ENCODE results near the gene WDR43. TPM values are rescaled to one million over a fixed set of nuclear protein-coding genes. Genes with fewer than 3 reads are reported as not detected.

Gene WDR43
- total RNA-seq, 2 donors from 2014 or later: 75.0 to 110 TPM

DNA sequence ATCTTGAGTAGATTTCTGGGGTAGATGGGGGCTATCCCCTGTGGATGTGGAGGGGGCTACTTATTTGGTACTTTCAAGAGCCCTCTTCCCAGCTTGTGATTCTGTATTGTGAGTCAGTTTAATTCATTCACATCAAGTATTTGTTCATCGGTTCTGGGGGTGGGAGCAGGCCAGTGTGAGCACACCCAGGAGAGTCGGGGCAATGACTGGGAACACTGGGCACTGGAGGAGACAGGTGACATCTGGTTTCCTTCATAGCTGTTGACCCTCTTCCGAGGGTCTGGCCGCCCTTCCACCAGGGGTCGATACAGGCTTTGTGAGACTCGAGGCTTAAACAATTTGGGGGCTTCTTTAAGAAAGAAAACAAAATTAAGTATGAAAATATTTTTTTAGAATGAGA, 84.1 kb downstream of the WDR43 start:
- H3K27ac Mint-ChIP-seq: no peak overlapping the region
- DNase-seq (no peak), ATAC-seq (replicated peaks in 1 of 2) (no peak)
- H3K27me3 Mint-ChIP-seq (ENCODE audit: low read depth): peaks cover under 1% of the 10 kb centered on the region
- peaks cover 0 to 2% of the 10 kb centered on the region in 2 donors for H3K36me3 Mint-ChIP-seq (ENCODE audit: insufficient read depth in 2 of 2)
- H3K4me3 Mint-ChIP-seq: no peak overlapping the region
- peaks cover 0 to 3% of the 10 kb centered on the region in 2 donors for H3K9me3 Mint-ChIP-seq
- H3K4me1 Mint-ChIP-seq (ENCODE audit: low read depth): peaks cover under 1% of the 10 kb centered on the region

DNA sequence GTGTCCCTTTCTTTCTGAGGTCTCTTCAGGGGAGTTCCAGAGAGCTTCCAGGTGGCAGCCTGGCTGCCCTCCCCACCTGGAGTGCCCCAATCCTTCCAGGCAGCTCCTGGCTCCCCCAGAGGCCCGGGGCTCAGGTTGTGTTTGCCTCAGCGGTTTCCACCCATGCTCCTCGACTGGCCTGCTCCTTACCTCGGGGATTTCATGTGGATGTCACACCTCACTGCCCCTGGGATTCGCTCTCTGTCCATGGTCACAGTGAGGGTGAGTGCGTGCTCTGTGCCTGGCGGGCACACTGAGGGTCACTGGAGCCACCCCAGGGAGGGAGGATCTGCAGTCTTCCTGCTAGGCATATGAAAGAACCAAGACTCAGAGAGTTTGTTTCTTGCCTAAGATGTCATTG, 84.6 kb downstream of the WDR43 start:
- DNase-seq (no peak), ATAC-seq (replicated peaks in 1 of 2) (no peak)
- H3K4me1 Mint-ChIP-seq (ENCODE audit: low read depth): no peaks in the 10 kb centered on the region
- H3K27ac Mint-ChIP-seq: no peak overlapping the region
- no peaks in the 10 kb centered on the region for H3K27me3 Mint-ChIP-seq (ENCODE audit: low read depth)
- no peaks in the 10 kb centered on the region for H3K9me3 Mint-ChIP-seq
- H3K36me3 Mint-ChIP-seq (ENCODE audit: insufficient read depth in 2 of 2): peaks cover 0 to 2% of the 10 kb centered on the region in 2 donors
- no peak overlapping the region for H3K4me3 Mint-ChIP-seq

DNA sequence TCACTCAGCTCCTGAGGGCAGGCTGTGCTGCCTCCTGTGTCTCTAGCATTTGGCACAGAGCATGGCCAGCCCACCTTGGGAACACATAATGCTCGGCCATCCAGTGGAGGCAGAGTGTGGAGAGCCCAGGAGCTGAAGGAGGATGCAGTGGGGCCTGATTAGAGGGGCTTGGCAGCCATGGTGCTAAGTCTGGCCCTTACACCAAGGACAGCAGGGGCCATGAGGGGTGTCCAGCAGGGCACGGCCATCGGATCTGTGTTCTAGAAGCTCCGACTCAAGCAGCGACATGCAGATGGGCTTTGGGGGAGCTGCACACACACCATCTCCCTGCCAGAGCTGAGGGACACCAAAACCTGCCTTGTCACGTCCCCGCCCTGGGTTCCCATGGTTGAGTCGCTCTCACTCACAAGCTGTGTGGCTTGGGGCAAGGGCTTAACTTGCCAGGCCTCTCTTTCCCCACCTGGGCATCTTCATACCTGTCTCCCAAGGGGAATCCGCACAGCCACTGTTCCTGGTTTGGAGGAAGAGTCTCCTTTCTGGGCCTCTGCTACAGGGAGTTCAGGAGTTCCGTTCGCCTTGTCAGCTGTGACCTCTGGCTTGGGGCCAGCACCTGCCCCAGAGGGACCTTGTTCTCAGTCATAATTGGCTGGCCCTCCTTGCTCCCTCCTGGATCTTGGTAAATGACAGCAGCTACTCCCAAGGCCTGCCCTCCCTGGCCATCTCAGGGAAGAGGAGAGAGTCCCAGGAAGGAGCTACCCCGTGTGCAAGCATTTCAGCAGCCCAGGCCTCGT, 85.3 kb downstream of the WDR43 start:
- Mint-ChIP-seq H3K4me1 (ENCODE audit: low read depth) (no peaks in the 10 kb centered on the region), H3K9me3 (no peaks in the 10 kb centered on the region), H3K4me3 (no peak overlapping the region), H3K27me3 (ENCODE audit: low read depth) (no peaks in the 10 kb centered on the region), H3K27ac (no peak overlapping the region), H3K36me3 (ENCODE audit: insufficient read depth in 2 of 2) (no peaks in the 10 kb centered on the region)
- DNase-seq (no peak), ATAC-seq (replicated peaks in 1 of 2) (no peak)

DNA sequence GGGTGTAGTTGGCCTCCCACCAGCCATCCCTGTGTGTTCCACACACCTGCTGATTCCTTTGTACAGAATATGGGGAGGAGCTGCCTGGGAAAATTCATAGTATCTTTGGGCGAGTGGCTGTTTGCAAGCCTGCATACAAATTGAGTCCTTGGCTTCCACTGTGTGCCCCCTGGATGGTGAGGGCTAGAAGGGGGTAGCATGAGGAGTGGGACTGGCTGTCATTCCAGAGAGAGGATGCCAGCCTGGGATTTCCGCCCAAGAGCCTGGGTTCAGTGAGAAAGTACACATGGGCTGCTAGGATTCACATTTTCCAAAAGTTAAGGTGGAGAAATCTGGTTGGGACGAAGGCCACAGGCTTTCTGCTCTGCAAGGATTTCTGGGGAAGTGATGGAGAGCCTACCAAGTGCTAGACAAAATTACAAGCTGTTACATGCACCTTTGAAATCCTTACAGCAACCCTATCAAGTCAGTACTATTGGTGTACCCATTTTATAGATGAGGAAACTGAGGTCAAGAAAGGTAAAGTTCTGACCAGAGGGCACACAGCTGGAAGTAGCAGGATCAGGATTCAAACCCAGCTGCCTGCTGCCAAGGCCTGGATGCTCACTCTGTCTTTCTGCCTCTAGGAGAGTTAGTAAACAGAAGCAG, 86.0 kb downstream of the WDR43 start:
- Mint-ChIP-seq H3K9me3 (no peaks in the 10 kb centered on the region), H3K4me3 (no peak overlapping the region), H3K27ac (no peak overlapping the region), H3K27me3 (ENCODE audit: low read depth) (no peaks in the 10 kb centered on the region), H3K36me3 (ENCODE audit: insufficient read depth in 2 of 2) (no peaks in the 10 kb centered on the region), H3K4me1 (ENCODE audit: low read depth) (no peaks in the 10 kb centered on the region)
- no peak for DNase-seq
- no peak for ATAC-seq (replicated peaks in 1 of 2)

- Mint-ChIP-seq H3K4me3 (no peak within 1 kb of the TSS), H3K27ac (no peak within 1 kb of the TSS), H3K36me3 (ENCODE audit: insufficient read depth in 2 of 2) (no peaks in the 10 kb centered on the region), H3K9me3 (no peaks in the 10 kb centered on the region), H3K4me1 (ENCODE audit: low read depth) (no peaks in the 10 kb centered on the region), H3K27me3 (ENCODE audit: low read depth) (no peaks in the 10 kb centered on the region)
- ATAC-seq (replicated peaks in 1 of 2) (no peak), DNase-seq (no peak)
Measured at GRCh38 chr2:28981016-28981441, 86.6 kb downstream of the WDR43 start, which contains the start of gene TOGARAM2. Gene TOGARAM2 (plus strand): TSS chr2:28981298. CDS start chr2:28994835, 13,537 bp downstream.

GRCh38 chr2:28981620-28982376, 87.3 kb downstream of the WDR43 start:
- no peaks in the 10 kb centered on the region for H3K4me1 Mint-ChIP-seq (ENCODE audit: low read depth)
- ATAC-seq (replicated peaks in 1 of 2): no peak
- no peaks in the 10 kb centered on the region for H3K27me3 Mint-ChIP-seq (ENCODE audit: low read depth)
- H3K36me3 Mint-ChIP-seq (ENCODE audit: insufficient read depth in 2 of 2): no peaks in the 10 kb centered on the region
- no peak overlapping the region for H3K4me3 Mint-ChIP-seq
- no peak overlapping the region for H3K27ac Mint-ChIP-seq
- no peaks in the 10 kb centered on the region for H3K9me3 Mint-ChIP-seq
- DNase-seq: no peak

DNA sequence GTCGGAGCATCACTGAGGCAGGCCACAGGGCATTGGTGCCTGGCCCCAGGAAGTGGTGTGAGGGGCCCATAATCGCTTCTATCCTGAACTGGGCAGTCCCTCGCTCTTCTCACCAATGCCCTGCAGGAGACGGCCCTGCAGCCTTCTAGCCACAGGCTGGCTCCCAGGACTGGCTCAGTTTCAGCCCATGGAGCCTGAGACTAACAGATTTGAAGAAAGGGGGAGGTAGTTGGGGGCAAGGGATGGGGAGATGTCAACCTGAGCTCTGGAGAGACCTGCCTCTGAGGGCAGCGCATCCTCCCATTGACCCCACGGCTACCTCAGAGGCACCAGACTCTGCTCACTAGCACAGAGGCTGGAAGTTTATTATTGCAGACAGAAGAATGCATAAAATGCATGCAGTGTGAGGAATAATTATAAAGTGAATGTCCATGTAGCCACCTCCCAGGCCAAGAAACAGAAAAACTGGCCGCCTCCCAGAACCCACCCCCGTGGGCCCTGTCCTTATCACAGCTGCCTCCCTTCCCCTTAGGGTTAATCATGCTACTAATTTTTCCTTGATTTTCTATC, 88.0 kb downstream of the WDR43 start:
- no peak for ATAC-seq (replicated peaks in 1 of 2)
- H3K27ac Mint-ChIP-seq: no peak overlapping the region
- no peak for DNase-seq
- no peaks in the 10 kb centered on the region for H3K27me3 Mint-ChIP-seq (ENCODE audit: low read depth)
- no peaks in the 10 kb centered on the region for H3K4me1 Mint-ChIP-seq (ENCODE audit: low read depth)
- H3K36me3 Mint-ChIP-seq (ENCODE audit: insufficient read depth in 2 of 2): no peaks in the 10 kb centered on the region
- H3K9me3 Mint-ChIP-seq: no peaks in the 10 kb centered on the region
- no peak overlapping the region for H3K4me3 Mint-ChIP-seq

DNA sequence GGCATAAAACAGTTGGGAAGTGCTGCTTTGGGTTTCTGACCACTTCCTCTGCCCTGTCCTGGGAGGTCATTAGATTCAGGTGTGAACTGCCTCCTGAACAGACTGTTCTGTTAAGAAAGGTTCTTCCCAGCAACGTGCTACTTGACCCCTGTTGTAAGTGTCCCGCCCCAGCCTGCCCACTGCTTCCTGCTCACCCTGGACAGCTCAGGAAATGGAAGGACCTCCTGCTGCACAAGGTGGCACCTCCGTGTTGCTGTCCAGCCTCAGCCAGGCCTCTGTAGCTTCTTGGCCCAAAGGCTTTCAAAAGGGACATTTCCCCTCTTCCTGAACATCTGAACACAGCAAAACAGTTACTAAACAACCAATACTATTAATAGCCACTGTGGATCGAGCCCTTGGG, 92.0 kb downstream of the WDR43 start:
- ATAC-seq (replicated peaks in 1 of 2) (no peak), DNase-seq (no peak)
- Mint-ChIP-seq H3K9me3 (no peaks in the 10 kb centered on the region), H3K36me3 (ENCODE audit: insufficient read depth in 2 of 2) (no peaks in the 10 kb centered on the region), H3K4me3 (no peak overlapping the region), H3K27ac (no peak overlapping the region), H3K27me3 (ENCODE audit: low read depth) (no peaks in the 10 kb centered on the region), H3K4me1 (ENCODE audit: low read depth) (no peaks in the 10 kb centered on the region)

GRCh38 chr2:28989973-28990372, 95.5 kb downstream of the WDR43 start:
- Mint-ChIP-seq H3K27ac (no peak overlapping the region), H3K9me3 (no peaks in the 10 kb centered on the region), H3K4me3 (no peak overlapping the region), H3K36me3 (ENCODE audit: insufficient read depth in 2 of 2) (no peaks in the 10 kb centered on the region), H3K27me3 (ENCODE audit: low read depth) (no peaks in the 10 kb centered on the region), H3K4me1 (ENCODE audit: low read depth) (no peaks in the 10 kb centered on the region)
- ATAC-seq (replicated peaks in 1 of 2) (no peak), DNase-seq (no peak)

- Mint-ChIP-seq H3K9me3 (no peaks in the 10 kb centered on the region), H3K4me1 (ENCODE audit: low read depth) (no peaks in the 10 kb centered on the region), H3K36me3 (ENCODE audit: insufficient read depth in 2 of 2) (no peaks in the 10 kb centered on the region), H3K27me3 (ENCODE audit: low read depth) (no peaks in the 10 kb centered on the region), H3K4me3 (no peak overlapping the region), H3K27ac (no peak overlapping the region)
- DNase-seq: no peak
- no peak for ATAC-seq (replicated peaks in 1 of 2)
Measured at GRCh38 chr2:28990445-28990844, 96.0 kb downstream of the WDR43 start.

DNA sequence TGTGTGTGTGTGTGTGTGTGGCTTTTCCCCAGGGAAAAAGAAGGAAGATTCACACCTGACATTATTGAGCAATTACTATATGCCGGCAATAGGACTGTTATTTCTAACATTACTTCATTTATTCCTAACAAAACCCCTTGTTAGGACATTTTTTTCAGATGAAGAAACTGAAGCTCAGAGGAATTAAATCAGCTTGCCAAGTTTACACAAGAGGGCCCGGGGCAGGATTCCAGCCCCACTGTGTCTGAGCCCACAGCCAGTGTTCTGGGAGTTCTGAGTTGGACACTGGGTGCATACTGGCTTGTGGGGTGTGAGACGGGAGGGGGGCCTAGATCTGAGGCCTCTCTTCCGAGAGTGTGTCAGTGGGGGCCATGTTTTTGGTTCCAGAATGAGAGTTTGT, 96.6 kb downstream of the WDR43 start:
- no peak for DNase-seq
- H3K27me3 Mint-ChIP-seq (ENCODE audit: low read depth): no peaks in the 10 kb centered on the region
- ATAC-seq (replicated peaks in 1 of 2): no peak
- no peaks in the 10 kb centered on the region for H3K36me3 Mint-ChIP-seq (ENCODE audit: insufficient read depth in 2 of 2)
- H3K4me3 Mint-ChIP-seq: no peak overlapping the region
- no peak overlapping the region for H3K27ac Mint-ChIP-seq
- H3K9me3 Mint-ChIP-seq: no peaks in the 10 kb centered on the region
- H3K4me1 Mint-ChIP-seq (ENCODE audit: low read depth): no peaks in the 10 kb centered on the region

DNA sequence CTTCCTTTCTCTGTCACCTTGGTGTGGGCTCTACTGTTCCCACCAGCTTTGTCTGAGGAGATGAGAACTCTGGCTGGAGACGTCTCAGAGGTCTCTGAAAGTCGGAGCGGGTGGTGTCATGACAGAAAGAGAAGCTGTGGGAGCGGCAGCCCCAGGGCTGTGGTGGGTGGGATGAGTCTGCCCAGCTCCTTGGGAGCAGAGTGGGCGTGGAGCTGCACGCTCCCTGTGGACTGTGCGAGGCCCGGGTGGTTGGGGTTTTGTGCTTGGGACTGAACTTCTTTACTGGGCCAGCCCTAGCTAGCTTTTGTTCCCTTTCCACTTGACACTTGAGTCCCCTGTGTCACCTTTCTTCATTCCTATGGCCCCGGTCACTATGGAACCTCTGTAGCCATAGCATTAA, 97.0 kb downstream of the WDR43 start:
- Mint-ChIP-seq H3K9me3 (no peaks in the 10 kb centered on the region), H3K4me3 (no peak overlapping the region), H3K4me1 (ENCODE audit: low read depth) (no peaks in the 10 kb centered on the region), H3K36me3 (ENCODE audit: insufficient read depth in 2 of 2) (no peaks in the 10 kb centered on the region), H3K27me3 (ENCODE audit: low read depth) (no peaks in the 10 kb centered on the region), H3K27ac (no peak overlapping the region)
- DNase-seq (no peak), ATAC-seq (replicated peaks in 1 of 2) (no peak)

Measured in activated T-cell treated with anti-CD3 and anti-CD28 coated beads, Interleukin-2, amount 50 U/mL, for 72 hours (primary cell).